Upper lobe of left lung (tissue), 4 donors: Measurements from ENCODE around the gene KIAA1614.

Experiments
- POLR2A ChIP-seq, 4 donors: fragments of 450-650 bp; IDR thresholded peaks; one replicate each; pipeline ENCODE4 v1.5.1; 2016 to 2017; ENCODE audit warnings: antibody characterized with exemption in 4 of 4, mild to moderate bottlenecking in 2 of 4
- POLR2AphosphoS5 ChIP-seq, 2 donors: sonication (generic); formaldehyde crosslinking; IDR thresholded peaks; one replicate each; pipeline ENCODE4 v1.5.1; 2017; ENCODE audit warnings: antibody characterized with exemption in 2 of 2
- TF ChIP-seq, protein P1 (sequence below), 6 experiments: fragments of 450-650 bp in 4 of 6; fragments of 200-600 bp in 2 of 6; sonication (generic) in 2 of 6; IDR thresholded peaks; one replicate each; pipeline ENCODE4 v1.5.1; 2016 to 2019; ENCODE audit warnings: antibody characterized with exemption in 6 of 6

DNA sequence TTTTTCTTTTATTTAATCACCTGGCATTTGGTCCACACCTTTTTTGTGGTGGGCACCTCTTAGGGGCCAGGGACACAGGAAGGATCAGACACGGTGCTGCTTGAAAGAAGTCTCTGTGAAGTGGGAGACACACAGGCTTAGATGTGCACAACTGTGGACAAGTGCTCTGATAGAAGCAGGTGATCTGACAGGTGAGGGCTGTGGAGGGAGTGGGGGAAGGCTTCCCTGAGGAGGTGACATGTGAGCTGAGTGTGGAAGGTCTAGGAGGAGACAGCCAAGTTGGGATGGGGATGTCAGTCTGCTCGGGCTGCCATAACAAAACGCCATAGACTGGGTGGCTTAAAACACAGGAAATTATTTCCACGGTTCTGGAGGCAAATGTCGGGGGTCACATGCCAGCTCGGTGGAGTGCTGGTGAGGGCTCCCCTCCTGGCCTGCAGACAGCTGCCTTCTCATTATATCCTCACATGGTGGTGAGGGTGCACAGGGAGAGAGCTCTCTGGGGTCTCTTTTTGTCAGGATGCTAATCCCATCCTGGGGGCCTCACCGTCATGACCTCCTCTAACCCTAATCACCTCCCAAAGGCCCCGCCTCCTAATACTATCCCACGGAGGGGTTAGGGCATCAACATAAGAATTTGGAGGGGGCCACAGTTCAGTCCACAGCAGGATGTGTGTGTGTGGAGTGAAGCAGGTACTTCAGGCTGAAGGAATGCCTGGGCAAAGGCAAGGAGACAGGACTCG, 5.2 kb upstream of the KIAA1614 start:
- TF ChIP-seq, protein P1, sequence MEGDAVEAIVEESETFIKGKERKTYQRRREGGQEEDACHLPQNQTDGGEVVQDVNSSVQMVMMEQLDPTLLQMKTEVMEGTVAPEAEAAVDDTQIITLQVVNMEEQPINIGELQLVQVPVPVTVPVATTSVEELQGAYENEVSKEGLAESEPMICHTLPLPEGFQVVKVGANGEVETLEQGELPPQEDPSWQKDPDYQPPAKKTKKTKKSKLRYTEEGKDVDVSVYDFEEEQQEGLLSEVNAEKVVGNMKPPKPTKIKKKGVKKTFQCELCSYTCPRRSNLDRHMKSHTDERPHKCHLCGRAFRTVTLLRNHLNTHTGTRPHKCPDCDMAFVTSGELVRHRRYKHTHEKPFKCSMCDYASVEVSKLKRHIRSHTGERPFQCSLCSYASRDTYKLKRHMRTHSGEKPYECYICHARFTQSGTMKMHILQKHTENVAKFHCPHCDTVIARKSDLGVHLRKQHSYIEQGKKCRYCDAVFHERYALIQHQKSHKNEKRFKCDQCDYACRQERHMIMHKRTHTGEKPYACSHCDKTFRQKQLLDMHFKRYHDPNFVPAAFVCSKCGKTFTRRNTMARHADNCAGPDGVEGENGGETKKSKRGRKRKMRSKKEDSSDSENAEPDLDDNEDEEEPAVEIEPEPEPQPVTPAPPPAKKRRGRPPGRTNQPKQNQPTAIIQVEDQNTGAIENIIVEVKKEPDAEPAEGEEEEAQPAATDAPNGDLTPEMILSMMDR (IDR thresholded peaks at IDR 0.05), result no peak
- TF ChIP-seq POLR2AphosphoS5 (IDR thresholded peaks at IDR 0.05), result no peak
- TF ChIP-seq POLR2A (IDR thresholded peaks at IDR 0.05), result no peak
